WI38 (cell line): Measurements from ENCODE around the gene TMEM9.

Source experiments
- H3K4me3 ChIP-seq: 2 replicates; pipeline ENCODE4 v1.5.1; 2011; ENCODE audit warnings: low read depth, mild to moderate bottlenecking, control low read depth, low read length
- CTCF ChIP-seq: IDR thresholded peaks from 2 replicates; pipeline ENCODE4 v1.5.1; 2012; ENCODE audit warnings: low read depth, mild to moderate bottlenecking, control low read depth, low read length

The TMEM9 gene

GRCh38 chr1:201181726-201182125, 27.5 kb upstream of the TMEM9 start:
- TF ChIP-seq CTCF, result no peak
- H3K4me3 ChIP-seq, result no peak overlapping the region

- TF ChIP-seq CTCF, result no peak
- H3K4me3 ChIP-seq, result no peak overlapping the region
Observed at GRCh38 chr1:201181323-201181722, 27.0 kb upstream of the TMEM9 start.

- TF ChIP-seq CTCF, result no peak
- H3K4me3 ChIP-seq, result no peak overlapping the region
Observed at GRCh38 chr1:201180901-201181300, 26.6 kb upstream of the TMEM9 start.

- no peak overlapping the region for H3K4me3 ChIP-seq
Observed at GRCh38 chr1:201180141-201180540, 25.9 kb upstream of the TMEM9 start.

GRCh38 chr1:201178718-201179117, 24.4 kb upstream of the TMEM9 start:
- H3K4me3 ChIP-seq, result no peak overlapping the region
- no peak for TF ChIP-seq CTCF

More at GRCh38 chr1:201180141-201180540, 25.9 kb upstream of the TMEM9 start:
- TF ChIP-seq CTCF, result no peak

GRCh38 chr1:201176940-201177339, 22.7 kb upstream of the TMEM9 start:
- no peak for TF ChIP-seq CTCF
- H3K4me3 ChIP-seq, result no peak overlapping the region

- no peak for TF ChIP-seq CTCF
- H3K4me3 ChIP-seq, result no peak overlapping the region
Observed at GRCh38 chr1:201175820-201176500, 21.7 kb upstream of the TMEM9 start.
